Ovary (tissue), 9 donors: ENCODE results near the gene TF. TPM values are rescaled to one million over a fixed set of nuclear protein-coding genes. Genes with fewer than 3 reads are reported as not detected.

ENCODE experiments used
- DNase-seq, 5 donors: peaks; one replicate each; pipeline ENCODE4 v3.0.0-alpha.2; 2019 to 2020
- H3K27ac ChIP-seq, 2 donors: fragments of 200-600 bp; one replicate each; pipeline versions ENCODE4 v1.5.1 to v1.8.0; 2019 to 2022
- H3K27me3 ChIP-seq: fragments of 200-600 bp; one replicate; pipeline ENCODE4 v1.8.0; 2022
- H3K36me3 ChIP-seq: fragments of 200-600 bp; sonication (generic); one replicate; pipeline ENCODE4 v1.5.1; 2019
- H3K4me1 ChIP-seq: one replicate; pipeline ENCODE4 v1.8.1; 2013; ENCODE audit warnings: mild to moderate bottlenecking, moderate library complexity; ENCODE audit not compliant: insufficient read depth
- H3K4me3 ChIP-seq: fragments of 200-600 bp; sonication (generic); one replicate; pipeline ENCODE4 v1.5.1; 2017
- H3K9me3 ChIP-seq, 2 donors: fragments of 200-600 bp in 1 of 2; sonication (generic) in 1 of 2; one replicate each; pipeline versions ENCODE4 v1.5.1 to v1.8.1; 2013 to 2019; ENCODE audit warnings: mild to moderate bottlenecking in 1 of 2, moderate library complexity in 1 of 2
- EP300 ChIP-seq: sonication (generic); formaldehyde crosslinking; IDR thresholded peaks from one replicate; pipeline ENCODE4 v1.6.1; 2017; ENCODE audit warnings: antibody characterized with exemption
- POLR2A ChIP-seq: fragments of 450-650 bp; IDR thresholded peaks from one replicate; pipeline ENCODE4 v1.6.1; 2017; ENCODE audit warnings: antibody characterized with exemption, mild to moderate bottlenecking, moderate library complexity
- WGBS, 3 donors: extraction: QIAGEN DNeasy Blood & Tissue Kit in 1 of 3; methylation state at CpG; one replicate each; pipeline versions ENCODE4 v1.1.5 to v1.1.7; 2013 to 2017; 5-methylcytosine and 5-hydroxymethylcytosine counted together
- intact Hi-C, 4 donors: fragments of 100-400 bp; cut with DNase I; formaldehyde crosslinking; loops; one replicate each; pipeline versions ENCODE4 v1.11.0 to v1.15.1; 2022 to 2023
- polyA plus RNA-seq, 2 donors: library from polyadenylated mRNA; stranded (reverse); fragments of 200-250 nt in 1 of 2; fragments of 350-450 nt in 1 of 2; fragmentation: Illumina TruSeq in 1 of 2; extraction: RNeasy Lipid Tissue Mini Kit (QIAGEN cat#74804) in 1 of 2; gene quantifications; one replicate each; pipeline ENCODE4 v1.2.3, GENCODE V29; 2013 to 2014
- total RNA-seq, 7 donors: library from RNA; depleted of rRNA in 2 of 7; stranded (reverse); fragments of >200 nt in 2 of 7; fragmentation: NEBNext Ultra II Directional in 3 of 7; extraction: Animal tissue kit (Norgen Biotek cat#: 25700) in 3 of 7; gene quantifications; one replicate each; pipeline versions ENCODE4 v1.1.0 to v1.2.4, GENCODE V29; 2016 to 2023
- TF ChIP-seq, protein P1 (sequence below), 3 donors: fragments of 450-650 bp in 2 of 3; fragments of 200-600 bp in 1 of 3; IDR thresholded peaks; one replicate each; pipeline versions ENCODE4 v1.5.1 to v1.8.0; 2016 to 2022; ENCODE audit warnings: antibody characterized with exemption in 3 of 3, mild to moderate bottlenecking in 1 of 3
- donor health status: DM: no; HTN: no; CAD: no; lungs with moderate emphysema.
- donor health status: DM: no; HTN: no; CAD: no.
- donor health status: Bipolar disorder and iron deficiency.
- donor health status: DM: yes; HTN: yes; CAD: no.
- donor health status: DM: no; HTN: no; CAD: no.
- donor health status: DM: yes; HTN: yes; CAD: no.

The TF gene
- total and polyA plus RNA-seq, 9 donors, result under 0.01 to 18.1 (median 2.0) TPM

- H3K4me3 ChIP-seq, result peak within 1 kb of the TSS; percentile 57
These were observed 59.7 kb downstream of the TF start, which contains the start of gene SRPRB for GRCh38 chr3:133805702-133806475. SRPRB (plus strand) TSS chr3:133805815; CDS start chr3:133805849, 34 bp downstream.

DNA sequence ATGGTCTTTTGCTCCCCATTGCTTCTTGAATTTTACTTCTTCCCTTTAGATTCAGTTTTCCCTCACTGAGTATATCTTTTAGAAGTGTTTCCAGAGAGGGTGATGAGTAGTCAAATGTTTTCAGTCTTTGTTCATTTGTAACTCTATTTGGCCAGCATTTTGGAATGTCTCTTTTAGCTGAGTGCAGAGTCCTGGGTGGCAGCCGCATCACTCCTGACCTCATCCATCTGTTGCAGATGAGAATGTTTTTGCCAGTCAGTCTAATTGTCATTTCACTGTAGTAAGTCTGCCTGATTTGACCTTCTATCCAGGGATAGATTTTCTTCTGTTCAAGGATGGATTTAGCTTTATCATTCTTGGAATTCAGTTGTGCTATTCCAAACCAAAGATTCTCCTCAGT, 66.7 kb downstream of the TF start:
- H3K27ac ChIP-seq, result no peak overlapping the region

More at GRCh38 chr3:133805702-133806475, 59.7 kb downstream of the TF start, which contains the start of gene SRPRB:
- WGBS, 3 donors, result 0% methylated on average over 43 to 53 of the region's 53 CpGs
- Histone ChIP-seq H3K9me3 (no peaks in the 10 kb centered on the region), H3K27me3 (no peaks in the 10 kb centered on the region), H3K36me3 (no peaks in the 10 kb centered on the region), H3K27ac (peak within 1 kb of the TSS in 1 of 2 donors; percentile 24), H3K4me1 (peaks cover 2% of the 10 kb centered on the region)
- TF ChIP-seq EP300, result no peak
- TF ChIP-seq, protein P1, sequence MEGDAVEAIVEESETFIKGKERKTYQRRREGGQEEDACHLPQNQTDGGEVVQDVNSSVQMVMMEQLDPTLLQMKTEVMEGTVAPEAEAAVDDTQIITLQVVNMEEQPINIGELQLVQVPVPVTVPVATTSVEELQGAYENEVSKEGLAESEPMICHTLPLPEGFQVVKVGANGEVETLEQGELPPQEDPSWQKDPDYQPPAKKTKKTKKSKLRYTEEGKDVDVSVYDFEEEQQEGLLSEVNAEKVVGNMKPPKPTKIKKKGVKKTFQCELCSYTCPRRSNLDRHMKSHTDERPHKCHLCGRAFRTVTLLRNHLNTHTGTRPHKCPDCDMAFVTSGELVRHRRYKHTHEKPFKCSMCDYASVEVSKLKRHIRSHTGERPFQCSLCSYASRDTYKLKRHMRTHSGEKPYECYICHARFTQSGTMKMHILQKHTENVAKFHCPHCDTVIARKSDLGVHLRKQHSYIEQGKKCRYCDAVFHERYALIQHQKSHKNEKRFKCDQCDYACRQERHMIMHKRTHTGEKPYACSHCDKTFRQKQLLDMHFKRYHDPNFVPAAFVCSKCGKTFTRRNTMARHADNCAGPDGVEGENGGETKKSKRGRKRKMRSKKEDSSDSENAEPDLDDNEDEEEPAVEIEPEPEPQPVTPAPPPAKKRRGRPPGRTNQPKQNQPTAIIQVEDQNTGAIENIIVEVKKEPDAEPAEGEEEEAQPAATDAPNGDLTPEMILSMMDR (IDR thresholded peaks at IDR 0.05), result no peak
- TF ChIP-seq POLR2A, result peak; percentile 42
- intact Hi-C loops, result no loop called here
- peak; percentile 88 to 93 (median 90) for DNase-seq

DNA sequence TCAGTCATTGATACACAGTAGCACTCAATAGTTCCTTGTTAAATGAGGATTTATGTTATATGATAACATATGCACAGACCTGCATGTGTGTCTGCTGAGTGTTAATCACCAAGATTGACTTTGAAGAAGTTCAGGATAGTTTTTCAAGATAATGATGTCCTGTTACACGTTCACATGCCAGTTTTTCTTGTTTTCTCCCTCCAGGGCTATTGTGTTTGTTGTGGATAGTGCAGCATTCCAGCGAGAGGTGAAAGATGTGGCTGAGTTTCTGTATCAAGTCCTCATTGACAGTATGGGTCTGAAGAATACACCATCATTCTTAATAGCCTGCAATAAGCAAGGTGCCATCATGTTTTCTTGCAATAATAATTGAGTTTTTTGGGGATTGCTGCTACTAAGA, 69.2 kb downstream of the TF start:
- intact Hi-C loops, result loop anchor here in 3 of 4 donors (5.0 to 10.0 kb wide), 2 partner anchors 112 to 379 kb away; no protein-coding TSS in a partner anchor
- Histone ChIP-seq H3K9me3 (no peaks in the 10 kb centered on the region), H3K4me1 (no peaks in the 10 kb centered on the region), H3K27me3 (no peaks in the 10 kb centered on the region), H3K36me3 (no peaks in the 10 kb centered on the region), H3K4me3 (no peak overlapping the region), H3K27ac (no peak overlapping the region)
- TF ChIP-seq POLR2A (no peak), EP300 (no peak)
- TF ChIP-seq, protein P1 (IDR thresholded peaks at IDR 0.05), result no peak
- 73 to 79% (median 78%) methylated on average over 2 of the region's 2 CpGs for WGBS, 3 donors
- no peak for DNase-seq

More for the DNA sequence above, 66.7 kb downstream of the TF start:
- Histone ChIP-seq H3K36me3 (no peaks in the 10 kb centered on the region), H3K27me3 (no peaks in the 10 kb centered on the region), H3K4me1 (no peaks in the 10 kb centered on the region), H3K9me3 (no peaks in the 10 kb centered on the region), H3K4me3 (no peak overlapping the region)
- WGBS, 3 donors, result 43 to 65% (median 56%) methylated on average over 1 of the region's 1 CpG
- DNase-seq, result no peak
- intact Hi-C loops, result loop anchor here in 1 of 4 donors (10.0 kb wide), 1 partner anchor 382 kb away; no protein-coding TSS in a partner anchor
- TF ChIP-seq, protein P1 (IDR thresholded peaks at IDR 0.05), result no peak
- TF ChIP-seq EP300, result no peak

GRCh38 chr3:133820129-133820528, 73.9 kb downstream of the TF start:
- Histone ChIP-seq H3K27ac (no peak overlapping the region), H3K27me3 (no peaks in the 10 kb centered on the region), H3K9me3 (no peaks in the 10 kb centered on the region), H3K4me1 (no peaks in the 10 kb centered on the region), H3K36me3 (no peaks in the 10 kb centered on the region), H3K4me3 (no peak overlapping the region)
- no peak for DNase-seq
- intact Hi-C loops, result loop anchor here in 2 of 4 donors (2.0 to 5.0 kb wide), 2 partner anchors 107 to 113 kb away; no protein-coding TSS in a partner anchor
- TF ChIP-seq POLR2A, result no peak
- TF ChIP-seq, protein P1 (IDR thresholded peaks at IDR 0.05), result no peak
- TF ChIP-seq EP300, result no peak
- WGBS, 3 donors, result 90 to 97% (median 95%) methylated on average over 4 of the region's 4 CpGs
